Stimulated activated CD8-positive, alpha-beta memory T cell treated with anti-CD3 and anti-CD28 coated beads, Interleukin-7, amount 100 ng/mL, for 1 hour (primary cell): Measurements from ENCODE around the gene KANSL1.

Experiments used
- DNase-seq, 2 donors: peaks; one replicate each; pipeline ENCODE4 v3.0.0-alpha.2; 2020; ENCODE audit warnings: low read depth in 2 of 2

Gene KANSL1

GRCh38 chr17:45999900-46000290 is 193.3 kb downstream of the KANSL1 start:
- DNase-seq, result no peak

GRCh38 chr17:45998987-45999899 is 194.0 kb downstream of the KANSL1 start, which contains the start of gene STH:
Gene STH, plus strand, starts transcription at chr17:45999250. Its CDS starts 30 bp downstream, at chr17:45999280.
- DNase-seq, result no peak

GRCh38 chr17:45997624-45998023 is 195.6 kb downstream of the KANSL1 start:
- DNase-seq, result no peak

GRCh38 chr17:45997166-45997565 is 196.1 kb downstream of the KANSL1 start:
- no peak for DNase-seq

GRCh38 chr17:45996282-45996937 is 196.8 kb downstream of the KANSL1 start:
- DNase-seq, result no peak

- no peak for DNase-seq
These were observed 197.5 kb downstream of the KANSL1 start for GRCh38 chr17:45995627-45996270.

GRCh38 chr17:45994987-45995386 is 198.2 kb downstream of the KANSL1 start:
- DNase-seq, result no peak

- no peak for DNase-seq
These were observed 199.1 kb downstream of the KANSL1 start for GRCh38 chr17:45993962-45994627.

- DNase-seq, result no peak
These were observed 200.3 kb downstream of the KANSL1 start for GRCh38 chr17:45992904-45993303.

- no peak for DNase-seq
These were observed 201.1 kb downstream of the KANSL1 start for GRCh38 chr17:45992175-45992574.

- DNase-seq, result no peak
These were observed 201.9 kb downstream of the KANSL1 start for GRCh38 chr17:45991341-45991740.

- DNase-seq, result no peak
These were observed 202.3 kb downstream of the KANSL1 start for GRCh38 chr17:45990886-45991285.

GRCh38 chr17:45989759-45990158 is 203.5 kb downstream of the KANSL1 start:
- no peak for DNase-seq

- no peak for DNase-seq
These were observed 205.5 kb downstream of the KANSL1 start for GRCh38 chr17:45987706-45988105.

GRCh38 chr17:45986056-45986455 is 207.2 kb downstream of the KANSL1 start:
- DNase-seq, result no peak

GRCh38 chr17:45985447-45985846 is 207.8 kb downstream of the KANSL1 start:
- no peak for DNase-seq

GRCh38 chr17:45984368-45984767 is 208.9 kb downstream of the KANSL1 start:
- DNase-seq, result no peak

GRCh38 chr17:45983614-45984310 is 209.5 kb downstream of the KANSL1 start:
- no peak for DNase-seq

GRCh38 chr17:45982791-45983613 is 210.2 kb downstream of the KANSL1 start:
- no peak for DNase-seq

GRCh38 chr17:45981306-45981705 is 211.9 kb downstream of the KANSL1 start:
- DNase-seq, result no peak
